ENCODE results near the gene KCNMA1.

KCNMA1 gene

GRCh38 chr10:77472146-77472545 is 165.5 kb downstream of the KCNMA1 start:
- TF ChIP-seq, protein P1, sequence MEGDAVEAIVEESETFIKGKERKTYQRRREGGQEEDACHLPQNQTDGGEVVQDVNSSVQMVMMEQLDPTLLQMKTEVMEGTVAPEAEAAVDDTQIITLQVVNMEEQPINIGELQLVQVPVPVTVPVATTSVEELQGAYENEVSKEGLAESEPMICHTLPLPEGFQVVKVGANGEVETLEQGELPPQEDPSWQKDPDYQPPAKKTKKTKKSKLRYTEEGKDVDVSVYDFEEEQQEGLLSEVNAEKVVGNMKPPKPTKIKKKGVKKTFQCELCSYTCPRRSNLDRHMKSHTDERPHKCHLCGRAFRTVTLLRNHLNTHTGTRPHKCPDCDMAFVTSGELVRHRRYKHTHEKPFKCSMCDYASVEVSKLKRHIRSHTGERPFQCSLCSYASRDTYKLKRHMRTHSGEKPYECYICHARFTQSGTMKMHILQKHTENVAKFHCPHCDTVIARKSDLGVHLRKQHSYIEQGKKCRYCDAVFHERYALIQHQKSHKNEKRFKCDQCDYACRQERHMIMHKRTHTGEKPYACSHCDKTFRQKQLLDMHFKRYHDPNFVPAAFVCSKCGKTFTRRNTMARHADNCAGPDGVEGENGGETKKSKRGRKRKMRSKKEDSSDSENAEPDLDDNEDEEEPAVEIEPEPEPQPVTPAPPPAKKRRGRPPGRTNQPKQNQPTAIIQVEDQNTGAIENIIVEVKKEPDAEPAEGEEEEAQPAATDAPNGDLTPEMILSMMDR (IDR thresholded peaks at IDR 0.05) = no peak
- no peak for TF ChIP-seq ZFX (IDR thresholded peaks at IDR 0.05; ENCODE audit: borderline replicate concordance)

GRCh38 chr10:77471069-77471536 is 166.5 kb downstream of the KCNMA1 start:
- no peak overlapping the region for H3K27ac ChIP-seq
- TF ChIP-seq ZFX (IDR thresholded peaks at IDR 0.05; ENCODE audit: borderline replicate concordance) = no peak

More at GRCh38 chr10:77472146-77472545, 165.5 kb downstream of the KCNMA1 start:
- no peak overlapping the region for H3K27ac ChIP-seq

GRCh38 chr10:77467422-77467963 is 170.1 kb downstream of the KCNMA1 start:
- H3K27ac ChIP-seq = no peak overlapping the region
- TF ChIP-seq, protein P1 (IDR thresholded peaks at IDR 0.05) = no peak
- TF ChIP-seq ZFX (IDR thresholded peaks at IDR 0.05; ENCODE audit: borderline replicate concordance) = no peak

- TF ChIP-seq ZFX (IDR thresholded peaks at IDR 0.05; ENCODE audit: borderline replicate concordance) = no peak
- TF ChIP-seq, protein P1 (IDR thresholded peaks at IDR 0.05) = no peak
- no peak overlapping the region for H3K27ac ChIP-seq
These were observed 173.5 kb downstream of the KCNMA1 start for GRCh38 chr10:77463967-77464745.

GRCh38 chr10:77463499-77463898 is 174.1 kb downstream of the KCNMA1 start:
- no peak overlapping the region for H3K27ac ChIP-seq
- TF ChIP-seq ZFX (IDR thresholded peaks at IDR 0.05; ENCODE audit: borderline replicate concordance) = no peak
- TF ChIP-seq, protein P1 (IDR thresholded peaks at IDR 0.05) = no peak

DNA sequence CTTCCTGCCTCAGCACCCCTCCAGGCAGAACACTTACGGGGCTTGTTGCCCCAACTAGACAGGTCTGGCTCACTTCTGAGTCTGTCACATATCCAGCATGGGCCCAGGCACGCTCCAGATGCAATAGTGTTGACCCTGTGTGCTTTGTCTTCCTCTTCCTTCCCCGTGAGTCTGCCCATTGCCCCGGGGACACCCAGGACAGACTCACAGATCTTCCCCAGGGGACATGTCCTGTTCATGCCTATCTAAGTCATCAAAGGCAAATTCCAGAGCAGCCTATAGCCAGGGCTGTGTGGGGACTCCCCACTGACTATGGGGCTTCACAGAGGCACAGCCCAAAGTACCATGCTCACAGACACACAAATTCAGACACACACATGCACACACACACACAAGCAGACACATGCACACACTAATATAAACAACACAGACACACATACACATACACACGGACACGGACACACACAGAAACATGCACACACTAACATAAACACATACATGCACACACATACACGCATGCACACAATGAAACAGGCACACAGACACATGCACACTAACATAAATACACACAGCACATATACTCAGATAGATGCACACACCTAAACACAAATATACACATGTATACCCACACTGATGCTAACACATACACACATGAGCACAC is 175.8 kb downstream of the KCNMA1 start:
- no peak overlapping the region for H3K27ac ChIP-seq

GRCh38 chr10:77459905-77460304 is 177.7 kb downstream of the KCNMA1 start:
- no peak for TF ChIP-seq ZFX (IDR thresholded peaks at IDR 0.05; ENCODE audit: borderline replicate concordance)
- TF ChIP-seq, protein P1 (IDR thresholded peaks at IDR 0.05) = no peak

More for the DNA sequence above, 175.8 kb downstream of the KCNMA1 start:
- TF ChIP-seq ZFX (IDR thresholded peaks at IDR 0.05; ENCODE audit: borderline replicate concordance) = no peak
- TF ChIP-seq, protein P1 (IDR thresholded peaks at IDR 0.05) = no peak

More at GRCh38 chr10:77459905-77460304, 177.7 kb downstream of the KCNMA1 start:
- no peak overlapping the region for H3K27ac ChIP-seq

All from 22Rv1 (cell line).